Activated T-helper 2 cell treated with anti-CD3 and anti-CD28 coated beads, Interferon-gamma antibody, Interleukin-2, Interleukin-4, amounts not matched to agents 10 μg/mL and 5 μg/mL and 100 μg/mL, durations not matched to agents 14 hours and 24 hours and 36 hours (primary cell): ENCODE results near the gene KYNU. TPM values are rescaled to one million over a fixed set of nuclear protein-coding genes. Genes with fewer than 3 reads are reported as not detected.
"Not testable (repeated sequence)": the region's sequence is repeated elsewhere in the genome, so short reads cannot be mapped to it uniquely, and the experiment has no call there.

Experiments used
- DNase-seq: peaks from one replicate; pipeline ENCODE4 v3.0.0; 2021; ENCODE audit warnings: low spot score
- H3K27ac Mint-ChIP-seq: one replicate; pipeline ENCODE4 v1.8.0; 2021; ENCODE audit warnings: mixed read lengths
- H3K27me3 Mint-ChIP-seq: one replicate; pipeline ENCODE4 v1.8.0; 2021; ENCODE audit warnings: low read depth, mixed read lengths
- H3K36me3 Mint-ChIP-seq: one replicate; pipeline ENCODE4 v1.8.0; 2021; ENCODE audit warnings: low read depth, mixed read lengths
- H3K4me1 Mint-ChIP-seq: one replicate; pipeline ENCODE4 v1.8.0; 2021; ENCODE audit warnings: low read depth, mixed read lengths
- H3K4me3 Mint-ChIP-seq: one replicate; pipeline ENCODE4 v1.8.0; 2021; ENCODE audit warnings: low read depth, mild to moderate bottlenecking, moderate library complexity, mixed read lengths
- H3K9me3 Mint-ChIP-seq: one replicate; pipeline ENCODE4 v1.8.0; 2021; ENCODE audit warnings: mixed read lengths
- intact Hi-C: fragments of 100-400 bp; cut with micrococcal nuclease; formaldehyde crosslinking; loops from one replicate; pipeline ENCODE4 v1.15.1; 2023
- total RNA-seq: library from RNA; stranded (reverse); gene quantifications from 2 replicates; pipeline ENCODE4 v1.2.3, GENCODE V29; 2022

KYNU gene
- total RNA-seq, 1 donor from 2014 or later = not detected

DNA sequence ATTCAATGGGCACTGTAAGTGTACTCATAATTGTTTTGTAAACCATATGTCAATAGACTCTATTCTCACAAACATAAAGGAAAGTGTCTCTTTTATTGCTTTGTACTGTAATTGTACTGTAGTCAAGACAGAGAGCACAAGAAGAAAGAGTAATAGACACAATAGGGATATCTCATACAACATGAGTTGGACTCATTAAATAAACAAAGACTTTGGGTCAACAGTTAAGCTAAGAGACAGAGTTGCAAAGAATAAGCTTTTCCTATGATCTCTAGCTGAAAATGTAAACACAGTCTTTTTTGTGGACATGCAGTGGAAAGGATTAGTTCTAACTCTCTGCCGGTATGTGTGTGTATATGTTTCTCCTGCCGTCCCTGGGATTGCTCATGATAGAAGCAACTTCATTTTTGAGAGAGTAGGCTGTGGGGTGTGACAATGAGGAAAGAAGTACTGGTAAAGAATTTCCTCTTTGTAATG, 13.9 kb upstream of the KYNU start:
- Mint-ChIP-seq H3K4me1 (no peaks in the 10 kb centered on the region), H3K36me3 (no peaks in the 10 kb centered on the region), H3K27me3 (no peaks in the 10 kb centered on the region), H3K27ac (no peak overlapping the region), H3K4me3 (no peak overlapping the region), H3K9me3 (no peaks in the 10 kb centered on the region)
- intact Hi-C loops = no loop called here
- no peak for DNase-seq

DNA sequence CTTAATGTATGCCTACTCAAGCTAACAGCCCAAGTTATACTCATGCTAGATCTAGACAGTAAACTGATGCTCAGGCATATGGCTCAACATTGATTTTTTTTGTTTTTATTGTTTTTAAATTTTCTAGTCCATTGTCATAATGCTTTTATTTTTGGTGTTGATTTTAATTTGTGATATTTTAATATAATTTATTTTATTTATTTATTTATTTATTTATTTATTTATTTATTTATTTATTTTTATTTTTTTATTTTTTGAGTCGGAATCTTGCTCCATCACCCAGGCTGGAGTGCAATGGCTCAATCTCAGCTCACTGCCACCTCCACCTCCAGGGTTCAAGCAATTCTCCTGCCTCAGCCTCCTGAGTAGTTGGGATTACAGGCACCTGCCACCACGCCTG, 12.9 kb upstream of the KYNU start:
- H3K27me3 Mint-ChIP-seq, DNase-seq, H3K36me3 Mint-ChIP-seq, H3K4me1 Mint-ChIP-seq, intact Hi-C loops, H3K4me3 Mint-ChIP-seq, H3K27ac Mint-ChIP-seq, H3K9me3 Mint-ChIP-seq: not testable (repeated sequence)

DNA sequence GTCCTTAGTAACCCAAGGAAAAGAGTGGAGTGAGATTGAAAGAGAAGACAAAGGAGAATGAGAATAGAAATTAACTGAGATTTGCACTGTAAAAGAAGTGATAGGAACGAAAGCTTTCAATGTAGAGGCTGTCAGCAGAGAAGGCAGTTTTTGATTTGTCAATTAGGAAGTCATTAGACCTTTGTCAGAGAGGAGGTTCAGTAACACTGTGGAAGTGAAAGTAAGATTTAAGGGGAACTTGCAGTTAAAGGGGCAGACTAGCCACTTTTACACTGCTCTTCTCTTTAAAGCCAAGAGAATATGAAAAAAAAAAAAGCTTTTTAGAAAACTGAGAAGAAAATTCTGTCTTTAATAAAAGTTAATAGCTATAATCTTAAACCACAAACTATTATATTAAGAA, 11.5 kb upstream of the KYNU start:
- H3K27ac Mint-ChIP-seq = no peak overlapping the region
- H3K36me3 Mint-ChIP-seq = no peaks in the 10 kb centered on the region
- H3K4me1 Mint-ChIP-seq = no peaks in the 10 kb centered on the region
- DNase-seq = no peak
- intact Hi-C loops = no loop called here
- H3K9me3 Mint-ChIP-seq = no peaks in the 10 kb centered on the region
- no peaks in the 10 kb centered on the region for H3K27me3 Mint-ChIP-seq
- H3K4me3 Mint-ChIP-seq = no peak overlapping the region

DNA sequence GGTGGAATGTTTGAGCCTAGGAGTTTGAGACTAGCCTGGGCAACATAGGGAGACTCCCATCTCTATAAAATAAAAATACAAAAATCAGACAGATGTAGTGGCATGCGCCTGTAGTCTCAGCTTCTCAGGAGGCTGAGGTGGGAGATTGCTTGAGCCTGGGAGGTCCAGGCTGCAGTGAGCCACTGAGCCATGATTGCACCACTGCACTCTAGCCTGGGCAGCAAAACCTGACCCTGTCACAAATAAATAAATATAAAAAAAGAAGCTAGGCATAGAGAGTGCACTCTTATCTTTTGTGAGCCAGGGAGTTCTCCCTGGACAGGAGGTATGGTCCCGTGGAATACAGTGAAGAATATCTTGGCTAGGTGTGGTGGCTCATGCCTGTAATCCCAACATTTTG, 11.0 kb upstream of the KYNU start:
- DNase-seq = no peak
- no peaks in the 10 kb centered on the region for H3K27me3 Mint-ChIP-seq
- intact Hi-C loops = no loop called here
- H3K9me3 Mint-ChIP-seq = no peaks in the 10 kb centered on the region
- H3K4me3 Mint-ChIP-seq = no peak overlapping the region
- no peaks in the 10 kb centered on the region for H3K36me3 Mint-ChIP-seq
- no peak overlapping the region for H3K27ac Mint-ChIP-seq
- H3K4me1 Mint-ChIP-seq = no peaks in the 10 kb centered on the region

DNA sequence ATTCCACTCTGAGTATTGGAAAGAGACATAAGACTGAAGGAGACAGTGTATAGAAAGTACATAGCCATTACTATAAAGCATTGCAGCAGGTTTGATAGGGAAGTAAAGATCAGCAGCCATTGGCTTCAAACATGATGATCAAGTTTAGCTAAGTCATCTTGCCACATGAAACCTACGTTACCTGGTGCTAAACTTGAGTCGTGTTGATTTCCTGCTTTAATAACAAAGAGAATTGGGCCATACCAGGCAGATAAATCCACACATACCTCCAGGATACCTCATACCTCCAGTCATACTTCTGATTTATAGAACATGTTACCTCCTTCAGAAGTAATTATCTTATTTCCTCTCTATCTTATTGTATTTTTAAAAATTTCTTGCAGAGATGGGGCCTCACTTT, 10.3 kb upstream of the KYNU start:
- Mint-ChIP-seq H3K27me3 (no peaks in the 10 kb centered on the region), H3K4me1 (no peaks in the 10 kb centered on the region), H3K9me3 (no peaks in the 10 kb centered on the region), H3K36me3 (no peaks in the 10 kb centered on the region), H3K4me3 (no peak overlapping the region), H3K27ac (no peak overlapping the region)
- intact Hi-C loops = no loop called here
- no peak for DNase-seq

DNA sequence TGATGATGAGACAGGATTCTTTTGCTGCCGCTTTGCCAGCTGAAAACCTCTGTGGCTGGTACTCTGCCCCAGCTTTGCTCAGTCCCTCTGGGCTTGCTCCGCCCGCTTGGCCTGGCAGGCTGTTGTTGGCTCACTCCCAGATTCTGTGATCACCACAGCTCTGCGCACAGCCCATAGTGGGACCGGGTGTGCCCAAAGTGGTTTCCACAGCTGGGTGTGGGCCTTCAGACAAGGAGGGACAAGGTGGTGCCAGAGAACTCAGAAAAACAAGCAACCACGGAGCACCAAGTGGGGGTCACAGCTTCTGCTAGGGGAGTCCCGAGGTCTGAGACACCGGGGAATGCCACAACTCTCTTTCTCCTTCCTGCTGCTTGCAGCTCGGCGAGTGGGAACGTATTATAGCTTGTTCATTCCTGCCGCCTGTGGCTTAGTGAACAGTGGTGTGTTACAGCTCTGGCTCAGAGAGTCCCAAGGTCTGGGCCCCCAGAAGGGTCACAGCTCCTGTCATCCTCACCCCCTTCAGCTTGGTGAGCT, 9.2 kb upstream of the KYNU start:
- Mint-ChIP-seq H3K27me3 (no peaks in the 10 kb centered on the region), H3K9me3 (no peaks in the 10 kb centered on the region), H3K36me3 (no peaks in the 10 kb centered on the region), H3K27ac (no peak overlapping the region), H3K4me1 (no peaks in the 10 kb centered on the region), H3K4me3 (no peak overlapping the region)
- no peak for DNase-seq
- intact Hi-C loops = no loop called here

DNA sequence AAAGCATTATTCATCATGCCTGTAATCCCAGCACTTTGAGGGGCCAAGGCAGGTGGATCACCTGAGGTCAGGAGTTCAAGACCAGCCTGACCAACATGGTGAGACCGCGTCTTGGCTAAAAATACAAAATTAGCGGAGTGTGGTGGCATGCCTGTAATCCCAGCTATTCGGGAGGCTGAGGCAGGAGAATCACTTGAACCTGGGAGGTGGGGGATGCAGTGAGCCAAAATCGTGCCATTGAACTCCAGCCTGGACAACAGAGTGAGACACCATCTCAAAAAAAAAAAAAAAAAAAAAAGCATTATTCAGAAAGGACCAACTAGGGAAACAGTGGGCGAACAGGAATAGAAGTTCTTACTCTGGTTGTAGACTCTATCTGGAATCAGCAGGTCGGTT, 8.4 kb upstream of the KYNU start:
- H3K36me3 Mint-ChIP-seq, H3K9me3 Mint-ChIP-seq, H3K27ac Mint-ChIP-seq, H3K4me3 Mint-ChIP-seq, DNase-seq, H3K27me3 Mint-ChIP-seq, H3K4me1 Mint-ChIP-seq, intact Hi-C loops: not testable (repeated sequence)

DNA sequence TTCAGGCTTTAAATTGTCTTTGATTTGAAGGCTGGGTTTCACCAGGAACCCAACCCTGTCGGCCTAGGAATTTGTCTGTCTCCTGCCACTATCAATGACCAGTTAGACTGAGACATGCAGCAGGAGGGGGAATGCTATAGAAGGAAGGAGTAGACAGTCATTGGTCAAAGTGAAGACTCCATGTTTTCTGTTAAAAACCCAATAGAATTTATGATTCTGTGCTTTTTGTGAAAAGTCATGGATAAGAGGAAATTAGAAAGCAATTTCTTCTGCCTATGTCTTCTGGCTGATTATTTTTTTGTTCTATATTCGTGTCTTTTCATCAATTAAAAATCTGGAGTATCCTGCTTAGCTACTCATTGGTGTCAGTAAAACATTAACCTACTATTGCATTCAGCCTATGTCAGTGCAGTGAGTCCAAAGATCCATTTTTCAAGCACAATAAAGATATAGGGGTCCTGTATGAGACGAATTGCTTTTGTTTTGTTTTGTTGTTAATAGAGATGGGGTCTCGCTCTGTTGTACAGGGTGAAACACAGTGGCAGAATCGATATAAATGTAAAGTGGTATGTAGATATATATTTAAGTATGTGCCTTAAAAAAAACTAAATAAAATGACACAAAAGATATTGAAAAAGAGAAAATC, 7.9 kb upstream of the KYNU start:
- no peaks in the 10 kb centered on the region for H3K36me3 Mint-ChIP-seq
- H3K9me3 Mint-ChIP-seq = no peaks in the 10 kb centered on the region
- H3K27me3 Mint-ChIP-seq = no peaks in the 10 kb centered on the region
- H3K27ac Mint-ChIP-seq = no peak overlapping the region
- H3K4me3 Mint-ChIP-seq = no peak overlapping the region
- no peak for DNase-seq
- no peaks in the 10 kb centered on the region for H3K4me1 Mint-ChIP-seq
- intact Hi-C loops = no loop called here

DNA sequence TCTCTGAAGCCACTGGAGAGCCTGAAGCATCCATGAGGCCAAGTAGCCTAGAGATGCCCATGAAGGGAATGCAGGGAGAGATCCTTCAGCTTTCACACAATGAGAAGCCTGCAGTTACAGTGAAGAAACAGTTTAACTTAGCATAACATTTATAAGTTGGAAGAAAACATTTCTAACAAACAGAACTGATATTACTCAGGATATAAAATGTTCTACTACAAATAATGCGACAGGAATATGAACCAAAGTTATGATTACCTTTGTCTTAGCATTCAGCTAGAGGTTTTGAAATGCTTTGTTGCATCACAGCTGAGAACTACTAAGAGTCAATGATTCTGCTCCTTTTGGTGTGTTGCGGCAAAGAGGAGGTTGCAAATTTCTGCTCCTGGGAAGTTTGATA, 6.9 kb upstream of the KYNU start:
- Mint-ChIP-seq H3K27me3 (no peaks in the 10 kb centered on the region), H3K4me3 (no peak overlapping the region), H3K27ac (no peak overlapping the region), H3K36me3 (no peaks in the 10 kb centered on the region), H3K4me1 (no peaks in the 10 kb centered on the region), H3K9me3 (no peaks in the 10 kb centered on the region)
- intact Hi-C loops = no loop called here
- no peak for DNase-seq

DNA sequence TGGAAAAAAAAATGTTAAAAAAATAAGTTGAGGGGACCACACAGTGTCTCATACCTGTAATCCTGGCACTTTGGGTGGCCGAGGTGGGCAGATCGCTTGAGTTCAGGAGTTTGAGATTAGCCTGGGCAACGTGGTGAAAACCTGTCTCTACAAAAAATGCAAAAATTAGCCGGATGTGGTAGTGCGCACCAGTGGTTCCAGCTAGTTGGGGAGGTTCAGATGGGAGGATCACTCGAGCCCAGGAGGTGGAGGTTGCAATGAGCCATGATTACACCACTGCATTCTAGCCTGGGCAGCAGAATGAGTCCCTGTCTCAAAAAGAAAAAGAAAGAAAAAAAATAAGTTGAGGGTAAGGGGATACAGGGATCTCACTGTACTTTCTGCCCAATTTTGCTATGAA, 6.1 kb upstream of the KYNU start:
- Mint-ChIP-seq H3K27me3 (no peaks in the 10 kb centered on the region), H3K27ac (no peak overlapping the region), H3K4me3 (no peak overlapping the region), H3K36me3 (no peaks in the 10 kb centered on the region), H3K9me3 (no peaks in the 10 kb centered on the region), H3K4me1 (no peaks in the 10 kb centered on the region)
- intact Hi-C loops = no loop called here
- no peak for DNase-seq

DNA sequence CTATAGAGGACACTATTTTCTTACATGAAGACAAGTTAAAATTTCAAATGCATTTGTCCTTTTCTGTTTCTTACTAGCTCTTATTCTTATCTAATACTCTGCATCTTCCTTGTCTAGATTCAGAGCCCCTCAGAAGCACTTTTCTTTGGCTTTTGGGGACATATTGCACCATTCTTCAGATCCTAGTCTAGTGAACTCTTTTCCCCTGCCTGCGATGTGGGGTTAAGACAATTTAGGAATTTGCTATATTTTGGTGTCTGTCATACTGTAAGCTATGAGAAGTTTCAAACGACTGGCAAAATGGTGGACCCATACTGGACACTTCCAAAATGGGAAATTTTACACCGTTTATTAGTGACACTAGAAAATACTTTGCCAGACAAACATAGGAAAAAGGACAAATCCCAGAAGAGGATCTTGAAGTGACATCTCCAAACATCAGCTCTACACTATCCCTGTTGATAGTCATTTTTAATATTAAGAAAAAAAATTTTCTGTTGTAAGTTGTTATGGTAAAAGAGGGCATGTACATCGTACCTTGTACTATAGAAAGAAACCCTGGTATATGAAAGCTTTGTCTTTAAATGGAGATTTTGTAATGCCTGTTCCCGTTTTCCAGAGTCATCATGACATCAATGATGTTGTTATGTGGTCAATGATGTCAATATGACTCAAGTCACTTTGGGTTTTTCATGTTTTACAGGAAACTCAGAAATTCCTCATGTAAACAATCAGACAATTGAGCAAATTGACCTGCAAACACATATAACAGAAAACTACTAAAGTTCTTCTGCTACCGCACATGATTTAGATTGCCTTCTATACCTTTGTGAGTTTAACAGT, 4.4 kb upstream of the KYNU start:
- H3K4me3 Mint-ChIP-seq = no peak overlapping the region

DNA sequence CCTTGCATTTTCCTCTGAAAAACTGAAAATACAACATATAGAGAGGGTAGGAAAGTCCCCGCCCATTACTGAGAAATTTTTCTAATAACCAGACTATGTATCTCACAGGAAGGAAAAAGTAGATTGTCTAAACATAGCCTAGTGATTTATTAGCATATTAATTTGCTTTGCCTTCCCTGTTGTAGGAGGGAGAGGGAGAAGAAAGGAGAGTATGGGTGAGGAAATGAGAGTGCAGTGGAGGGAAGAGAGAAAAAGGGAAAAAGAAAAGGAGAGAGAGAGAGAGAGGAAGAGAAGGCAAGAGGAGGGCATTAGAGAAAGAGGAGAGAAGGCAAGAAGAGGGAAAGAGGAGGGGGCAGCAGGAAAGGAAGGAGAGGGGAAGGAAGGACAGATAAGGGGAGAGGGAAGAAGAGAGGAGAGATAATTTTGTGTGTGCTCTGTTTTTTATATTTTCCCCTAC, 3.6 kb upstream of the KYNU start:
- Mint-ChIP-seq H3K27me3 (no peaks in the 10 kb centered on the region), H3K36me3 (no peaks in the 10 kb centered on the region), H3K4me1 (no peaks in the 10 kb centered on the region), H3K4me3 (no peak overlapping the region), H3K27ac (no peak overlapping the region), H3K9me3 (no peaks in the 10 kb centered on the region)
- intact Hi-C loops = no loop called here
- DNase-seq = no peak

More for the DNA sequence above, 4.4 kb upstream of the KYNU start:
- H3K9me3 Mint-ChIP-seq = no peaks in the 10 kb centered on the region
- H3K36me3 Mint-ChIP-seq = no peaks in the 10 kb centered on the region
- no peaks in the 10 kb centered on the region for H3K4me1 Mint-ChIP-seq
- intact Hi-C loops = no loop called here
- H3K27ac Mint-ChIP-seq = no peak overlapping the region
- H3K27me3 Mint-ChIP-seq = no peaks in the 10 kb centered on the region
- DNase-seq = no peak

DNA sequence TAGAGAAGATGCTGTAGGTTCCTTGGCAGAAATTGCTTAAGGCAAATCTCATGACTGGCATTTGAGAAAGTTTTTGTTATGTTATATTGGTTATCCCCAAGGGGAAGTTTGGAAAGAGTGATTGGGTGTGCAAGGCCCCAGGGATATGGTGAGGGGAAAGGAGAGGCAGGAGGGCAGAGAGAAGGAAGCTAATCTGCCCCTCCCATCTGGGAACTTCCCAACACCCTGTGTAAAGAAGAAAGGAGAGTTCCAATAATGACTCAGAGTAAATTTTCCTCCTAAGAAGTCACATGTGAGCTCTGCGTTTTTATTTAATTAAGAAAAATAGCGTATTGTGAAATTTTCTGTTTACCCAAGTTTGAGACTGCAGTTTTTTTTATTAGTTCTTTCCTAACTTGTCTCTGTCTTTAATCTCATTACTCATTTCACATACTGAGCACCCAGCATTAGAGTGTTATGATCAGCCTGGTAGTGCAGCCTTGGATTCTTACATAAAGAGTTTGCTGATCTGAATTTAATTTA, 3.1 kb upstream of the KYNU start:
- Mint-ChIP-seq H3K27ac (no peak overlapping the region), H3K9me3 (no peaks in the 10 kb centered on the region), H3K27me3 (no peaks in the 10 kb centered on the region)

More for the DNA sequence above, 3.1 kb upstream of the KYNU start:
- Mint-ChIP-seq H3K4me3 (no peak overlapping the region), H3K36me3 (no peaks in the 10 kb centered on the region), H3K4me1 (no peaks in the 10 kb centered on the region)
- intact Hi-C loops = no loop called here
- DNase-seq = no peak
